ENCODE data around the gene SEC23A.

DNA sequence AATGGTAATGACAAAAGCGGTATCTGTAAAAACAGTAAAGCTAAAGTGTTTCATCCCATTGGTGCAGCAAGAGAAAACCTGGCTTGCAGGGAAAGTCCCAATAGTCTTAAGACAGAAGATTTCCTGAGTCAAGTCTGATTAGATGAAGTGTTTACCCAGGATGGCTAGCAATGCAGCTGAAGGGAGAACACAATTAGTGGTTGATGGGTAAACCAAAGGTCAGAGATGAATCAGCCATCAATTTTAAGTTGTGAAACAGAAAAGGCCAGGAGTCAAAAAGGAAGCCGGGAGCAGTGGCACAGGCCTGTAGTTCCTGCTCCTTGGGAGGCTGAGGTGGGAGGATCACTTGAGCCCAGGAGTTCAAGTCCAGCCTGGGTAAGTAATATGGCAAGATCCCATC, 52.6 kb downstream of the SEC23A start:
- TF ChIP-seq, protein P1, sequence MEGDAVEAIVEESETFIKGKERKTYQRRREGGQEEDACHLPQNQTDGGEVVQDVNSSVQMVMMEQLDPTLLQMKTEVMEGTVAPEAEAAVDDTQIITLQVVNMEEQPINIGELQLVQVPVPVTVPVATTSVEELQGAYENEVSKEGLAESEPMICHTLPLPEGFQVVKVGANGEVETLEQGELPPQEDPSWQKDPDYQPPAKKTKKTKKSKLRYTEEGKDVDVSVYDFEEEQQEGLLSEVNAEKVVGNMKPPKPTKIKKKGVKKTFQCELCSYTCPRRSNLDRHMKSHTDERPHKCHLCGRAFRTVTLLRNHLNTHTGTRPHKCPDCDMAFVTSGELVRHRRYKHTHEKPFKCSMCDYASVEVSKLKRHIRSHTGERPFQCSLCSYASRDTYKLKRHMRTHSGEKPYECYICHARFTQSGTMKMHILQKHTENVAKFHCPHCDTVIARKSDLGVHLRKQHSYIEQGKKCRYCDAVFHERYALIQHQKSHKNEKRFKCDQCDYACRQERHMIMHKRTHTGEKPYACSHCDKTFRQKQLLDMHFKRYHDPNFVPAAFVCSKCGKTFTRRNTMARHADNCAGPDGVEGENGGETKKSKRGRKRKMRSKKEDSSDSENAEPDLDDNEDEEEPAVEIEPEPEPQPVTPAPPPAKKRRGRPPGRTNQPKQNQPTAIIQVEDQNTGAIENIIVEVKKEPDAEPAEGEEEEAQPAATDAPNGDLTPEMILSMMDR (IDR thresholded peaks at IDR 0.05) = no peak
- TF ChIP-seq EZH2 (IDR thresholded peaks at IDR 0.05) (no peak), EZH2phosphoT487 (IDR thresholded peaks at IDR 0.05) (no peak)
